Karpas-422 (cell line): ENCODE results near the gene SLC24A1. TPM values are rescaled to one million over a fixed set of nuclear protein-coding genes. Genes with fewer than 3 reads are reported as not detected.

Experiments used
- DNase-seq: peaks from one replicate; pipeline ENCODE4 v3.0.0-alpha.2; 2015
- H2AFZ ChIP-seq: fragments of 200-600 bp; sonication (generic); 2 replicates; pipeline ENCODE4 v1.6.1; 2014; ENCODE audit warnings: antibody characterized with exemption, low read length, mixed read lengths
- H3K27ac ChIP-seq: fragments of 200-600 bp; sonication (generic); 2 replicates; pipeline ENCODE4 v1.5.1; 2014; ENCODE audit warnings: mild to moderate bottlenecking, low read length, moderate library complexity
- H3K27me3 ChIP-seq: fragments of 200-600 bp; sonication (generic); 2 replicates; pipeline ENCODE4 v1.6.1; 2014; ENCODE audit warnings: low read length, mixed read lengths
- H3K36me3 ChIP-seq: fragments of 200-600 bp; sonication (generic); 2 replicates; pipeline ENCODE4 v1.6.1; 2014; ENCODE audit warnings: low read length, mixed read lengths; ENCODE audit not compliant: insufficient read depth
- H3K4me1 ChIP-seq: fragments of 200-600 bp; sonication (generic); 2 replicates; pipeline ENCODE4 v1.6.1; 2014; ENCODE audit warnings: mild to moderate bottlenecking, low read length, mixed read lengths
- H3K4me2 ChIP-seq: fragments of 200-600 bp; sonication (generic); 2 replicates; pipeline ENCODE4 v1.6.1; 2014; ENCODE audit warnings: low read length, low read depth, mild to moderate bottlenecking; ENCODE audit not compliant: poor library complexity, severe bottlenecking
- H3K4me3 ChIP-seq: fragments of 200-600 bp; sonication (generic); 2 replicates; pipeline ENCODE4 v1.5.1; 2014; ENCODE audit warnings: mild to moderate bottlenecking, antibody characterized with exemption, low read length, mixed read lengths
- H3K79me2 ChIP-seq: fragments of 200-600 bp; sonication (generic); 2 replicates; pipeline ENCODE4 v1.6.1; 2014; ENCODE audit warnings: mild to moderate bottlenecking, low read length, mixed read lengths
- H3K9ac ChIP-seq: fragments of 200-600 bp; sonication (generic); 2 replicates; pipeline ENCODE4 v1.6.0; 2014; ENCODE audit warnings: low read length
- H3K9me2 ChIP-seq: fragments of 200-600 bp; sonication (generic), shearing (Covaris generic); replicated peaks from 2 replicates; pipeline ENCODE4 v1.6.0; 2014; ENCODE audit warnings: mild to moderate bottlenecking, low read length, moderate library complexity; ENCODE audit not compliant: insufficient read depth
- H3K9me3 ChIP-seq: fragments of 300-700, 200-600 bp; sonication (generic); 2 replicates; pipeline ENCODE4 v1.6.1; 2014; ENCODE audit warnings: low read length, mixed read lengths
- H4K20me1 ChIP-seq: fragments of 200-600 bp; sonication (generic); 2 replicates; pipeline ENCODE4 v1.6.1; 2014; ENCODE audit warnings: mild to moderate bottlenecking, antibody characterized with exemption, low read length, low read depth; ENCODE audit not compliant: insufficient read depth
- total RNA-seq: library from RNA; depleted of rRNA; stranded (reverse); fragments of >200 nt; shearing (Covaris generic); gene quantifications from 2 replicates; pipeline ENCODE4 v1.2.3, GENCODE V29; 2014; ENCODE audit warnings: low replicate concordance

SLC24A1 gene
- total RNA-seq, 1 experiment from 2014 or later = 10.9 TPM

- Histone ChIP-seq H4K20me1 (no peaks in the 10 kb centered on the region), H3K9me2 (no peaks in the 10 kb centered on the region), H3K4me3 (no peak overlapping the region), H3K4me1 (peaks cover 32% of the 10 kb centered on the region), H3K9ac (no peak overlapping the region), H3K27ac (no peak overlapping the region), H3K9me3 (no peaks in the 10 kb centered on the region), H2AFZ (no peak overlapping the region), H3K79me2 (no peaks in the 10 kb centered on the region; the same call in 1 of the 2 replicates), H3K4me2 (no peak overlapping the region), H3K36me3 (peaks cover 28% of the 10 kb centered on the region; the same call in 1 of the 2 replicates), H3K27me3 (no peaks in the 10 kb centered on the region)
- DNase-seq = no peak
Observed at GRCh38 chr15:65659502-65660052, 37.8 kb downstream of the SLC24A1 start.

GRCh38 chr15:65660927-65661326, 39.2 kb downstream of the SLC24A1 start:
- no peaks in the 10 kb centered on the region; the same call in 1 of the 2 replicates for H3K79me2 ChIP-seq
- H3K4me1 ChIP-seq = peaks cover 39% of the 10 kb centered on the region
- DNase-seq = no peak
- H3K9me2 ChIP-seq = no peaks in the 10 kb centered on the region
- no peaks in the 10 kb centered on the region for H3K9me3 ChIP-seq
- H3K27me3 ChIP-seq = no peaks in the 10 kb centered on the region
- no peak overlapping the region for H3K9ac ChIP-seq
- no peak overlapping the region for H2AFZ ChIP-seq
- peaks cover 21% of the 10 kb centered on the region; the same call in 1 of the 2 replicates for H3K36me3 ChIP-seq
- H3K27ac ChIP-seq = peak overlapping the region; percentile 84; the same call in 1 of the 2 replicates
- H4K20me1 ChIP-seq = no peaks in the 10 kb centered on the region
- no peak overlapping the region for H3K4me2 ChIP-seq
- H3K4me3 ChIP-seq = no peak overlapping the region

GRCh38 chr15:65663521-65663920, 41.8 kb downstream of the SLC24A1 start:
- Histone ChIP-seq H3K36me3 (peaks cover 20% of the 10 kb centered on the region; the same call in 1 of the 2 replicates), H3K4me3 (no peak overlapping the region), H3K27me3 (no peaks in the 10 kb centered on the region), H2AFZ (no peak overlapping the region), H3K9me3 (no peaks in the 10 kb centered on the region), H3K27ac (peak overlapping the region; percentile 84), H3K9ac (no peak overlapping the region), H3K9me2 (no peaks in the 10 kb centered on the region), H3K79me2 (no peaks in the 10 kb centered on the region; the same call in 1 of the 2 replicates), H3K4me1 (peaks cover 39% of the 10 kb centered on the region), H3K4me2 (peak overlapping the region; percentile 10), H4K20me1 (no peaks in the 10 kb centered on the region)
- peak; percentile 87 for DNase-seq

- no peak overlapping the region for H3K4me2 ChIP-seq
- no peaks in the 10 kb centered on the region; the same call in 1 of the 2 replicates for H3K79me2 ChIP-seq
- H2AFZ ChIP-seq = no peak overlapping the region
- H3K27me3 ChIP-seq = no peaks in the 10 kb centered on the region
- peaks cover 46% of the 10 kb centered on the region; the same call in 1 of the 2 replicates for H3K36me3 ChIP-seq
- no peak overlapping the region for H3K27ac ChIP-seq
- H4K20me1 ChIP-seq = no peaks in the 10 kb centered on the region
- DNase-seq = no peak
- H3K4me1 ChIP-seq = peaks cover 39% of the 10 kb centered on the region
- H3K9ac ChIP-seq = no peak overlapping the region
- H3K9me2 ChIP-seq = no peaks in the 10 kb centered on the region
- H3K4me3 ChIP-seq = no peak overlapping the region
- no peaks in the 10 kb centered on the region for H3K9me3 ChIP-seq
Observed at GRCh38 chr15:65666257-65666656, 44.5 kb downstream of the SLC24A1 start.

GRCh38 chr15:65675551-65675950, 53.8 kb downstream of the SLC24A1 start:
- H3K79me2 ChIP-seq = no peaks in the 10 kb centered on the region
- no peaks in the 10 kb centered on the region; the same call in 1 of the 2 replicates for H3K4me1 ChIP-seq
- no peaks in the 10 kb centered on the region for H3K9me3 ChIP-seq
- H3K9me2 ChIP-seq = no peaks in the 10 kb centered on the region
- no peak overlapping the region for H3K27ac ChIP-seq
- H3K9ac ChIP-seq = no peak overlapping the region
- no peaks in the 10 kb centered on the region for H4K20me1 ChIP-seq
- no peak overlapping the region for H2AFZ ChIP-seq
- H3K4me2 ChIP-seq = no peak overlapping the region
- peaks cover 24% of the 10 kb centered on the region; the same call in 1 of the 2 replicates for H3K36me3 ChIP-seq
- DNase-seq = no peak
- H3K27me3 ChIP-seq = no peaks in the 10 kb centered on the region
- no peak overlapping the region for H3K4me3 ChIP-seq

- H2AFZ ChIP-seq = no peak overlapping the region
- no peak overlapping the region for H3K4me3 ChIP-seq
- DNase-seq = no peak
- no peaks in the 10 kb centered on the region for H3K9me2 ChIP-seq
- H3K36me3 ChIP-seq = peaks cover 18% of the 10 kb centered on the region; the same call in 1 of the 2 replicates
- H4K20me1 ChIP-seq = no peaks in the 10 kb centered on the region
- no peaks in the 10 kb centered on the region for H3K27me3 ChIP-seq
- H3K9me3 ChIP-seq = no peaks in the 10 kb centered on the region
- no peak overlapping the region for H3K9ac ChIP-seq
- H3K4me2 ChIP-seq = no peak overlapping the region
- no peaks in the 10 kb centered on the region; the same call in 1 of the 2 replicates for H3K4me1 ChIP-seq
- H3K27ac ChIP-seq = no peak overlapping the region
- no peaks in the 10 kb centered on the region for H3K79me2 ChIP-seq
Observed at GRCh38 chr15:65676123-65676522, 54.4 kb downstream of the SLC24A1 start.

GRCh38 chr15:65680544-65680943, 58.8 kb downstream of the SLC24A1 start:
- no peaks in the 10 kb centered on the region for H4K20me1 ChIP-seq
- no peaks in the 10 kb centered on the region for H3K9me3 ChIP-seq
- H3K4me1 ChIP-seq = no peaks in the 10 kb centered on the region
- H3K4me3 ChIP-seq = no peak overlapping the region
- DNase-seq = no peak
- peaks cover 1% of the 10 kb centered on the region; the same call in 1 of the 2 replicates for H3K36me3 ChIP-seq
- no peak overlapping the region for H3K4me2 ChIP-seq
- H3K9ac ChIP-seq = no peak overlapping the region
- H3K9me2 ChIP-seq = no peaks in the 10 kb centered on the region
- H3K79me2 ChIP-seq = no peaks in the 10 kb centered on the region
- no peak overlapping the region for H3K27ac ChIP-seq
- no peak overlapping the region for H2AFZ ChIP-seq
- no peaks in the 10 kb centered on the region for H3K27me3 ChIP-seq

- H3K9me2 ChIP-seq = no peaks in the 10 kb centered on the region
- H3K4me2 ChIP-seq = no peak overlapping the region
Observed at GRCh38 chr15:65682404-65682911, 60.7 kb downstream of the SLC24A1 start.

More at GRCh38 chr15:65682404-65682911, 60.7 kb downstream of the SLC24A1 start:
- Histone ChIP-seq H3K79me2 (no peaks in the 10 kb centered on the region), H3K27me3 (no peaks in the 10 kb centered on the region), H4K20me1 (no peaks in the 10 kb centered on the region), H2AFZ (no peak overlapping the region), H3K9me3 (no peaks in the 10 kb centered on the region), H3K36me3 (peaks cover 18% of the 10 kb centered on the region), H3K4me1 (no peaks in the 10 kb centered on the region), H3K4me3 (no peak overlapping the region), H3K27ac (no peak overlapping the region), H3K9ac (no peak overlapping the region)
- DNase-seq = no peak
